ENCODE data around the gene MACROD2. TPM values are rescaled to one million over a fixed set of nuclear protein-coding genes. Genes with fewer than 3 reads are reported as not detected.

Gene MACROD2
- total RNA-seq, 3 donors from 2014 or later, result 3.2 to 7.6 (median 6.4) TPM

- ATAC-seq (no peak), DNase-seq (no peak)
- no peak overlapping the region for H3K4me3 ChIP-seq
- intact Hi-C loops (cut with DNase I, micrococcal nuclease), result no loop called here
- H3K9me3 ChIP-seq, result no peaks in the 10 kb centered on the region
- H3K4me1 ChIP-seq (ENCODE audit: low read depth), result no peaks in the 10 kb centered on the region
- TF ChIP-seq CTCF (IDR thresholded peaks at IDR 0.05), result no peak
- no peaks in the 10 kb centered on the region for H3K36me3 ChIP-seq (ENCODE audit: low read depth)
Observed at GRCh38 chr20:14777591-14777990, 782.3 kb downstream of the MACROD2 start.

- ATAC-seq (peak; percentile 44), DNase-seq (no peak)
- H3K9me3 ChIP-seq, result no peaks in the 10 kb centered on the region
- no peaks in the 10 kb centered on the region for H3K4me1 ChIP-seq (ENCODE audit: low read depth)
- intact Hi-C loops (cut with DNase I, micrococcal nuclease), result no loop called here
- no peaks in the 10 kb centered on the region for H3K36me3 ChIP-seq (ENCODE audit: low read depth)
- no peak overlapping the region for H3K4me3 ChIP-seq
- TF ChIP-seq CTCF (IDR thresholded peaks at IDR 0.05), result no peak
Observed at GRCh38 chr20:14778096-14778495, 782.8 kb downstream of the MACROD2 start.

GRCh38 chr20:14778875-14779274 lies 783.6 kb downstream of the MACROD2 start:
- H3K36me3 ChIP-seq (ENCODE audit: low read depth), result no peaks in the 10 kb centered on the region
- H3K4me3 ChIP-seq, result no peak overlapping the region
- no peak for TF ChIP-seq CTCF (IDR thresholded peaks at IDR 0.05)
- no peaks in the 10 kb centered on the region for H3K9me3 ChIP-seq
- intact Hi-C loops (cut with DNase I, micrococcal nuclease), result no loop called here
- H3K4me1 ChIP-seq (ENCODE audit: low read depth), result no peaks in the 10 kb centered on the region
- no peak for DNase-seq
- ATAC-seq, result no peak

DNA sequence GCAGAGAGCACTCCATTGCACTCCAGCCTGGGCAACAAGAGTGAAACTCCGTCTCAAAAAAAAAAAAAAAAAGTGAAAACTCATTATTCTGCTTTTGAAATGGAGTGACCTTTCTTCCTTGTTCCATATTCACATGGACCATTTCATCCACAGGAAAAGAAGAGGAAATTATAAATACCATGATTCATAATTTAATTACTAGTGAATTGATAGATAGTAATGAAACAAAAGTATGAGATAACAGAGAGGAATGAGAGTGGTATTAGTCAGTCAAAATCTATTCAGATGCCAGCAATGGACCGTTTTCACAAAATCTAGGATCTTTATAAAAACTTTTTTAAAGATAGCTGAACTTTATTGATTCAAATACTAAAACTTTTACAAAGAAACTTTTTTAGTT lies 785.2 kb downstream of the MACROD2 start:
- no peak overlapping the region for H3K4me3 ChIP-seq
- no peaks in the 10 kb centered on the region for H3K4me1 ChIP-seq (ENCODE audit: low read depth)
- DNase-seq, result no peak
- no peak for ATAC-seq
- intact Hi-C loops (cut with DNase I, micrococcal nuclease), result no loop called here
- H3K9me3 ChIP-seq, result no peaks in the 10 kb centered on the region
- H3K36me3 ChIP-seq (ENCODE audit: low read depth), result no peaks in the 10 kb centered on the region
- no peak for TF ChIP-seq CTCF (IDR thresholded peaks at IDR 0.05)

- Histone ChIP-seq H3K9me3 (no peaks in the 10 kb centered on the region), H3K36me3 (ENCODE audit: low read depth) (no peaks in the 10 kb centered on the region), H3K4me1 (ENCODE audit: low read depth) (no peaks in the 10 kb centered on the region), H3K4me3 (no peak overlapping the region)
- intact Hi-C loops (cut with DNase I, micrococcal nuclease), result no loop called here
- no peak for DNase-seq
- ATAC-seq, result no peak
- TF ChIP-seq CTCF (IDR thresholded peaks at IDR 0.05), result no peak
Observed at GRCh38 chr20:14782731-14783130, 787.4 kb downstream of the MACROD2 start.

DNA sequence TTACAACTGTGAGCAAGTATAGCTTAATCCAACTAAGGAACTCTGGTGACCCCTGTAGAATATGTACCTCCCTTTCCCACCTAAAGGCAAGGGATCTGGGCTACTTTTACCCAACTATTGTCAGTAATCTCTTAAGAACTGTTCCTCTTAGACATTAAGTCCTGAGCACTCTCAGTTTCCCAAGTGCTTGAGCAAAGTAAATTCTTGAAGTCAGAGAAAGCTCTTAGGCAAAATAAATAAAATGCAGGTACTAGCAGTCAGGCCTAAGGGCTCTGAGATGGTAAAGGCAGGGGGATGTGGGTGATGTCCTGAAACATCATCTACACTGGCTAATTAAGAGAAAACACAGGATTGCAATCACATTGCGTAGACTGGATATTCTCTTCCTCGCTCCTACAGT lies 788.5 kb downstream of the MACROD2 start:
- Histone ChIP-seq H3K9me3 (no peaks in the 10 kb centered on the region), H3K36me3 (ENCODE audit: low read depth) (no peaks in the 10 kb centered on the region), H3K4me1 (ENCODE audit: low read depth) (no peaks in the 10 kb centered on the region), H3K4me3 (no peak overlapping the region)
- no peak for TF ChIP-seq CTCF (IDR thresholded peaks at IDR 0.05)
- ATAC-seq, result no peak
- no peak for DNase-seq
- intact Hi-C loops (cut with DNase I, micrococcal nuclease), result no loop called here
